HG03439 (cell line): ENCODE measurements around the gene EFNA4.
A peak's percentile ranks its signal among the peaks of the same experiment; 100 is the strongest.

ENCODE experiments used
- ATAC-seq: cut with Tn5 transposase; IDR thresholded peaks from one replicate; pipeline ENCODE4 v1.9.1; 2021; ENCODE audit warnings: mild to moderate bottlenecking, moderate library complexity; ENCODE audit not compliant: unreplicated experiment

The EFNA4 gene, protein sequence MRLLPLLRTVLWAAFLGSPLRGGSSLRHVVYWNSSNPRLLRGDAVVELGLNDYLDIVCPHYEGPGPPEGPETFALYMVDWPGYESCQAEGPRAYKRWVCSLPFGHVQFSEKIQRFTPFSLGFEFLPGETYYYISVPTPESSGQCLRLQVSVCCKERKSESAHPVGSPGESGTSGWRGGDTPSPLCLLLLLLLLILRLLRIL

DNA sequence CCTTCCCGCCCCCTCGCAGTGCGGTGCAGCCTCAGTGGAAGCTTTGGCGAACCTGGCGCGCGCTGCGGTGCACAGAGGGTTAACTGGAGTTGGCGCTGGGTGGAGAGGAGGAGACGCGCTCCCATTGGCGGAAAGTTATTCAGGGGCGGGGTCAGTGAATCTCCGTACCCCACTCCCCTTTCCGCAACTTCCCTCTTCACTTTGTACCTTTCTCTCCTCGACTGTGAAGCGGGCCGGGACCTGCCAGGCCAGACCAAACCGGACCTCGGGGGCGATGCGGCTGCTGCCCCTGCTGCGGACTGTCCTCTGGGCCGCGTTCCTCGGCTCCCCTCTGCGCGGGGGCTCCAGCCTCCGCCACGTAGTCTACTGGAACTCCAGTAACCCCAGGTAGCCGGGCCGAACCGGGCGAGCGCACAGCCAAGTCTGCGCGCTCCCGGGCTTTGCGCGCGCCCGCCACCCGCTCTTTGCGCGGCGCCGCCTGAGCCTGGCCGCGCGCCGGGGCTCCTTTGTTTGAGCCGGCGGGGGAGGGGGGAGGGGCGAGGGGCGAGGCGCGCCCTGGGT lies at the start of gene EFNA4:
TSS of gene EFNA4 (plus strand) at position 191 of the 561 bp plus-strand sequence. CDS start at position 275, 84 bp downstream.
- ATAC-seq: peak; percentile 56

DNA sequence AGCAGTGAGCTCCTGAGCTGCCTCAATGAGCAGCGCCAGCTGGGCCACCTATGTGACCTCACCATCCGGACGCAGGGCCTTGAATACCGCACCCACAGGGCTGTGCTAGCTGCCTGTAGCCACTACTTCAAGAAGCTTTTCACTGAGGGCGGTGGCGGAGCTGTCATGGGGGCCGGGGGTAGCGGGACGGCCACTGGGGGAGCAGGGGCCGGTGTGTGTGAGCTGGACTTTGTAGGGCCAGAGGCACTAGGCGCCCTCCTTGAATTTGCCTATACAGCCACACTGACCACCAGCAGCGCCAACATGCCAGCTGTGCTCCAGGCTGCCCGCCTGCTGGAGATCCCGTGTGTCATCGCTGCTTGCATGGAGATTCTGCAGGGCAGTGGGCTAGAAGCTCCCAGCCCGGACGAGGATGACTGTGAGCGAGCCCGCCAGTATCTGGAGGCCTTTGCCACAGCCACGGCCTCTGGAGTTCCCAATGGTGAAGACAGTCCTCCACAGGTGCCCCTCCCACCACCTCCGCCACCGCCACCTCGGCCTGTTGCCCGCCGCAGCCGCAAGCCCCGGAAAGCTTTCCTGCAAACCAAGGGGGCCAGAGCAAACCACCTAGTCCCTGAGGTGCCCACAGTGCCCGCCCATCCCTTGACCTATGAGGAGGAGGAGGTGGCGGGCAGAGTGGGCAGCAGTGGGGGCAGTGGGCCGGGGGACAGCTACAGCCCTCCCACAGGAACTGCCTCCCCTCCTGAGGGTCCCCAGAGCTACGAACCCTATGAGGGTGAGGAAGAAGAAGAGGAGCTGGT lies 48.6 kb upstream of the EFNA4 start:
- no peak for ATAC-seq

DNA sequence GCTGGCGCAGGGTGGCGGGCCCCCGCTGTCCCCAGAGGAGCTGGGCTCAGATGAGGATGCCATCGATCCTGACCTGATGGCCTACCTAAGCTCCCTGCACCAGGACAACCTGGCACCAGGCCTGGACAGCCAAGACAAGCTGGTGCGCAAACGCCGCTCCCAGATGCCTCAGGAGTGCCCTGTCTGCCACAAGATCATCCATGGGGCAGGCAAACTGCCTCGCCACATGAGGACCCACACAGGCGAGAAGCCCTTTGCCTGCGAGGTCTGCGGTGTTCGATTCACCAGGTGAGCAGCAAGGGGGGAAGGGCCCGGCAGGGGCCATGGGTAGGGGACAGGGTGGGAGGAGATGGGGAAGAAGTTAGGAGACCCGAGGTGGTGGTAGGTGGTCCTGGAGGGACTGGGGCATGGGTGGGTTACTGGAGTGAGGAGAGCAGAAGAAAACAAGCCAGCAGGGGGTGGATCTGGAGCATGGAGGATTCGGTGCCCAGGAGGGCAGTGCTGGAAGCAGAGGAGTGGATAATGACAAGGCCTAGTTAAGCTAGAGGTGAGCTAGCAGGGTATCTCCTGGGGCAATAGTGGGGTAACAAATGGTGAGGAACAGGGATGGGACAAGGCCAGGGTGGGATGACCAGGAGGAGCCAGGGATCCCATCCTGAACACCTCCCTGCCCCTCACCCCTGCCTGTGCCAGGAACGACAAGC lies 47.9 kb upstream of the EFNA4 start:
- ATAC-seq: no peak

DNA sequence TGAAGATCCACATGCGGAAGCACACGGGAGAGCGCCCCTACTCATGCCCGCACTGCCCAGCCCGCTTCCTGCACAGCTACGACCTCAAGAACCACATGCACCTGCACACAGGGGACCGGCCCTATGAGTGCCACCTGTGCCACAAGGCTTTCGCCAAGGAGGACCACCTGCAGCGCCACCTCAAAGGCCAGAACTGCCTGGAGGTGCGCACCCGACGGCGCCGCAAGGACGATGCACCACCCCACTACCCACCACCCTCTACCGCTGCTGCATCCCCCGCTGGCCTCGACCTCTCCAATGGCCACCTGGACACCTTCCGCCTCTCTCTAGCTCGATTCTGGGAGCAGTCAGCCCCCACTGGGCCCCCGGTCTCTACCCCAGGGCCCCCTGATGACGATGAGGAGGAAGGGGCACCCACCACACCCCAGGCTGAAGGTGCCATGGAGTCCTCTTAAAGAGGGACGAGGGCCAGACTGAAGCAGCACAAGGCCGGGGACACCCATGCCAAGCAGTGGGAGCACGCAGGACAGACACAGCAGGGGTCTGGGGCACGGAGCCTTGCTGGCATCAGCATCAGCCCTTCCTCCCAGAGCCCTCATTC lies 47.2 kb upstream of the EFNA4 start:
- no peak for ATAC-seq

DNA sequence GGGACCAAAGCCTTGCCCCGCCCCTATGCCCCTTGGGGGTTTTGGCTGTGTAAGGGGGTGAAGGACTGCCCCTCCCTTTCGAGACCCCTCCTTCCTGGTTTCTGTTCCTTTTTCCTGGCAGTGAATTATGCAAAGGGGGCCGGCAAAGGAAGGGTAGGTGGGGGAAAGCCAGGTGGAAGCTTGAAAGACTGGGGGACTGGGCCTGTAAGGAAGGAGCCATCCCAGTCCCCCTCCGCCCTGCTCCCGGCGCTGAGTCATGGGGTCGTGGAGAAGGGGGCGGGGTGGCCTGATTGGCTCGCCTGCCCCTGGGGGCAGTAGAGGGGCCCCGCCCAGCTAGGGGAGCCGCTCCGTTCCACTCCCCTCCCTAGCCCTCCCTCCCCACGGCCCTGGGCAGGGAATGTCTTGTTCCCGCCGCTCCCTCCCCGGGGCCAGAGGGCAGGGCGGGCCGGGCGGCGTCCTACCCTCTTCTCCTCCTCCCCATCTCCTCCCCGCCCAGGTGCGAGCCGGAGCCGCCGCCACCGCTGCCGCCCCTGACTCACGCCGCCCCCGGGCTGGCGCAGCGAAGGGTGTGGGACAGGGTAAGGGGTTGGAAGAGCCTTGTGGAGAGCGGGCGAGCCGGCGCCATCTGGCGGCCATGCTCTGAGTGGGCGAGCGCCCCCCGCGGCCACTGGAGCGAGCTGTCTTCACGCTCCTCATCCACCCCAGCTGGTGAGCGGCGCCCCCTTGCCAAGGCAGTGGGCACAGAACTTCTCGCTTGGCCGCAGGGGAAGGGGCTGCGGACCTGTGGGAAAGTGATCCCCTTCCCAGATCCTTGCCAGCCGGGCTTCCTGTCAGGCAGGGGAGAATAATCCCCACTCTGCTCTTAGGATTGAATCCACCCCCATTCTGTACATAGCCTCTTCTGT lies 46.2 kb upstream of the EFNA4 start:
- ATAC-seq: peak; percentile 65

GRCh38 chr1:155017946-155018316 lies 45.6 kb upstream of the EFNA4 start:
- no peak for ATAC-seq

DNA sequence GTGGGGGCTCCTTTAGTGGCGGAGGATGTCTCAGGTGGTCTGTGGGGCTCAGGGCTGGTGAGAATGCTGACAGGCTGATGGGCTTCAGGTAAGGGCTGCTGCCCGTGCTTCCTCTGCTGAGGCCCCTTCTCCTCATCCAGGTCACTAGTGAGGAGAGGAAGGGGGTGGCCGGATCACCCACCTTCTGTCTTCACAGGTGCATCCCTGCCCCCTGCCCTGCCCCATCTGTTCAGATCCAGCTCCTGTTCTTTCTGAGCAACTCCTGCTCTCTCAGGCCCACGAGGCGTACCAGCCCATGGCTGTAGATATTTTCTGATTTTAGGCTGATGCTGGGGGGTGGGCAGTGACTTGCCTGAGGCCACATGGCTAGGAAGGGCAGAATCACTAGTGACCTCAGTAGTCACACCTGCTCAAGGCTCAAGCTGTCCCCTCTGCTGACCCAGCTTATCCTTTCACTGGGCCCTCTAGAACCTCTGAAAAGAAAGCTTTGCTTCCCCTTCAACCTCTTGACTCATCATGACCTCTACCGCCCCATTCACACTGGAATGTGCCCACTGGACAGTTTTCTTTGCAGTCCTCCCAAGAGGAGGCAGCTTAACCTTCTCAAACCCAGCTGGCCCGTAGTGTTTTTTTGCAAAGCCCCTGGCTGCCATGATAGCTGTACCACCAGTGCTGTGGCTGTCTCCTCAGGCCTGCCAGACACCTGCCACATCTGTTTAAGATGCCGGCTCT lies 44.8 kb upstream of the EFNA4 start:
- no peak for ATAC-seq

DNA sequence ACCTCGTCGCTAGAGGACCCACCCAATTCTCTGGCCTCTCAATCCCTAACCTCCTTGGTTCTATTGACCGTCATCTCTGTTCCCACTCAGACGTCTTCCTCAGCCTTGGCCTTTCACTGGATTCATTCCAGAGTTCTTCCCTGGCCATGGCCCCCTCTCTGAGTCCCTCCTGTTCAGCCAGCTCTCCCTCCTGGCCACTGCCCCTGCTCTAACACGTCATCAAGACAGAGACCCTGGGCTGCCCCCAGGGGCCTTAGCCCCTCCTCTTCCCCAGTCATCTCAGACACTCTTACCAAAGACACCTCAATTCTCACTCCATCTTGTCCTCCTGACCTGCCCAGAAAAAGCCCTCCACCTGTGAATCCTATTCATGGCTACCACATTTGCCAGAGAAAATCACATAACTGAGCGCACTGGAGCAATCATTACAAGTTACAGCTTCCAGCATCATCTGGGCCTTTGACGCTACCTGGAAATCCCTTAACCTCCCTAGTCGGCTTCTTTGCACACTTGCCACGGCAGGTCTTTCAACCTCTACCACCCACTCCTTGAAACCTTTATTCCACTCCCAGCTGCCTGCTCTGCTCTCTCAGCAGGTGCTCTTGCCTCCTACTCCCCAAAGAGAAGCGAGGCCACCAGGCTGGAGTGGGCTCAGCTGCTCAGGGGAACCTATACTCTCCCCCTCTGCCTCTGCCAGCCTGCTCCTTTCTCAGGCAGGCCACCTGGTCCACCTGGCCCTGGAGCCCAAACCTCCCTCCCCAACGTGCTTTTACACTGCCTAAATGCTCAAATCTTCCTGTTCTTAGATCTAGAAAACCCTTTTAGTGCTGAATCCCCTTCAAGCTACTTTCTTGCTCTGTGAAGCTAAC lies 43.9 kb upstream of the EFNA4 start:
- ATAC-seq: no peak

DNA sequence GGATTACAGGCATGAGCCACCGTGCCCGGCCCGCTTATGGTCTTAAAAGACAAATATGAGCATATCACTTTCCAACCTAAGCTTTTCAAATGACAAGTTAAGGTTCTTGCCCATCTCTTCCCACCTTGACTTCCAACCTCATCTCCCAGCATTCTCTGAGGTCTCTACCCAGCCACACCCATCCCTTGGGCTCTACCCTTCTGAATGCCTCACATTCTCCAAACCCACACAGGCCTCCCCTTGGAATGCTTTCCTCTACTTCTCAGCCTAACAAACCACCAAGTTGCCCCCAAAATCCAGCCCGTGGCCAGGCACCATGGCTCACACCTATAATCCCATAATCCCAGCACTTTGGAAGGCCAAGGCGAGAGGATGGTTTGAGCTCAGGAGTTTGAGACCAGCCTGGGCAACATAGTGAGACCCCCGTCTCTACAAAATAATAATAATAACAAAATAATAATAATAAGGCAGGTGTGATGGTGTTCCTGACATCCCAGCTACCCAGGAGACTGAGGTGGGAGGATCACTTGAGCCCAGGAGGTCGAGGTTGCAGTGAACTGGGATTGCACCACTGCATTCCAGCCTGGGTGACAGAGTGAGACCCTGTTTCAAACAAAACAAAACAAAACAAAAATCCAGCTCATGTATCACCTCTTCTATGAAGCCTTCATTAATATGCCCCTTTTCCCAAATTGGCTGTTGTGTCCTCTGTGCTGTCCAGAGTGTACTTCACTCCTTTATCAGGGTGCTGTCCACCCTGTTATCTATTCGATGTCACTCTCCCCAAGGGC lies 41.2 kb upstream of the EFNA4 start:
- no peak for ATAC-seq

DNA sequence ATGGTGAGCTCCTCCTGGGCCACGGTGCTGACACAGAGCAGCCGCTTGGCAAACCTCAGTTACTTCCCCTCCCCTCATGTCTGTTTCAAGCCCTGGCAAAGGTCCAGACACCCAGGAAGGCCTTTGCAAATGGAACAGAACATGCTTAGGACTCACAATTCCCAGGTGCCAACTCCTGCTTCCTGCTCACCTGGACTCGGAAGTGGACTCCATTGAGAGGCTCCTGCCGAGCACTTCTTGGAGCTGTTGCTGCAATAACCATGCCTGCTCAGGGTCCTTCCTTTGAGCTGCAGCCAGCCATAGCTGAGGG lies 40.7 kb upstream of the EFNA4 start:
- ATAC-seq: no peak

GRCh38 chr1:155023627-155024026 lies 39.9 kb upstream of the EFNA4 start:
- no peak for ATAC-seq

- ATAC-seq: no peak
Observed at GRCh38 chr1:155024315-155024714, 39.2 kb upstream of the EFNA4 start.

GRCh38 chr1:155026154-155026553 lies 37.4 kb upstream of the EFNA4 start:
- no peak for ATAC-seq

- no peak for ATAC-seq
Observed at GRCh38 chr1:155026588-155026987, 37.0 kb upstream of the EFNA4 start.

- no peak for ATAC-seq
Observed at GRCh38 chr1:155029513-155030242, 33.9 kb upstream of the EFNA4 start.

DNA sequence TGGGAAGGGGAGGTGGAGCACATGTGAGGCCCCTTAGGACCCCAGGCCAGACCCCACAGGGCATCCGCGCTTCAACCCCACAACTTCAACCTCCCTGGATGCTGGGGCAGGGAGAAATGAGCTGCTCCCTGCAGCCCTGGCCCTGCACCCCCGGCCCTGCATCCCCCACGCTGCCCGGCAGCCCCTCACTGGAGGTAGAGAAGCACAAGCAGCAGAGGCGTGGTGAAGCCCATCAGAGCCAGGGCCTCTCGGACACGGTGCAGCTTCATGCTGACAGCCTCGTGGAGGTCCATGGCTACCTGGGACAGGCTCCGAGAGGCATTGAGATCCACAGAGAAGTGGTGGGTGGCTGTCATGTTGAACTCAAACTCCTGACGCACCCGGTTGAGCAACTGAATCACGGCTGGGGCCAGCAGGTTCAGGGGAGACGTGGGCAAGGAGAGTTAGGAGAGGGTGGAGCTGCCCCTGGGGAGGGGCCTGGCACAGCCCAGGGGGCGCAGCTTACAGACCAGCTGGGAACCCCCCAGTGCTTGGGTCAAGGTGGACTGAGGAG lies 33.2 kb upstream of the EFNA4 start:
- ATAC-seq: no peak

DNA sequence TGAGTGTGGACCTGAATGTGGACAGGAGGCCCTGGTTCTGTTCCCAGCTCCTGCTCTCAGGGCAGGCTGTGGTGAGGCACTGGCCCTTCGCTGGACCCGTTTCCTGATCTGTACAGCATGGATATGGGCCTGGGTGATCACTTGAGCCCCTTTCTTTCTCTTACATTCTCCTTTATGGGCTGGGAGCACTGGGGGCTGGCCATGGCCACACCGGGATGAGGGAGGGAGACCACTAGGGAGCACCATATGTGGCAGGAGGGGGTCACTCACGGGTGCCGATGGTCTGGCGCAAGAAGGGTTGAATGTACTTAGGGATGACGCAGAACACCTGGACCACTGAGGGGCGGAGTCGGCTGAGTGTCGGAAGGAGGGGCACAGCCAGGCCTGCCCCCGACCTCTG lies 32.6 kb upstream of the EFNA4 start:
- ATAC-seq: no peak
